ENCODE results near the gene TRIM14.

DNA sequence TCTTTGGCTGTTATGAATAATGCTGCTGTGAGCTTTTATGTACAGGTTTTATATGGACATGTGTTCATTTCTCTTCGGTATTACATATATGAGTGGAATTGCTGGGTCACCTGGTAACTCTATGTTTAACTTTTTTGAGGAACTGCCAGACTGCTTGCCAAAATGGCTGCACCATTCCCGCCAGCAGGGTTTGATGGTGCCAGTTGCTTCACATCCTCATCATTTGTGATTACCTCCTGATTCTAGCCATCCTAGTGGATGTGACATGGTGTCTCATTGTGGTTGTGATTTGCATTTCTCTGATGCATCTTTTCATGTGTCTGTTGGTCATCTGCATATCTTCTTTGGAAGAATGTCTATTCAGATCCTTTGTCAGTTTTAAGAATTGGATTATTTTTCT is 51.8 kb downstream of the TRIM14 start:
- TF ChIP-seq TARDBP (IDR thresholded peaks at IDR 0.05), result no peak
- TF ChIP-seq FOXK2 (IDR thresholded peaks at IDR 0.05), result no peak
- no peak for TF ChIP-seq FOXM1 (IDR thresholded peaks at IDR 0.05; ENCODE audit: borderline replicate concordance)
- TF ChIP-seq LEF1 (IDR thresholded peaks at IDR 0.05; ENCODE audit: borderline replicate concordance), result no peak
- TF ChIP-seq NFRKB (IDR thresholded peaks at IDR 0.05), result no peak
- TF ChIP-seq ELF4 (IDR thresholded peaks at IDR 0.05), result no peak
- no peak for TF ChIP-seq SUZ12 (IDR thresholded peaks at IDR 0.05)
- TF ChIP-seq SP1 (IDR thresholded peaks at IDR 0.05), result no peak
- no peak for TF ChIP-seq L3MBTL2 (conservative IDR thresholded peaks at IDR 0.05)
- TF ChIP-seq ARNT (IDR thresholded peaks at IDR 0.05), result no peak
- no peak for TF ChIP-seq HDGF (IDR thresholded peaks at IDR 0.05; ENCODE audit: borderline replicate concordance)
- TF ChIP-seq BHLHE40 (IDR thresholded peaks at IDR 0.05; ENCODE audit: borderline replicate concordance), result no peak
- no peak for TF ChIP-seq FOXA1 (IDR thresholded peaks at IDR 0.05)

Data from HEK293T (cell line).